Stimulated activated naive CD8-positive, alpha-beta T cell treated with anti-CD3 and anti-CD28 coated beads, Interleukin-15, amount 100 ng/mL, for 72 hours (primary cell): ENCODE data around the gene RAB40A.

Source experiments
- ATAC-seq: fragments of 150-1000 bp; cut with Tn5 transposase; 2 replicates; pipeline ENCODE4 v1.10.0; 2021; ENCODE audit warnings: mild to moderate bottlenecking, moderate library complexity
- DNase-seq, 2 donors: peaks; one replicate each; pipeline ENCODE4 v3.0.0; 2021 to 2022
- H3K27ac Mint-ChIP-seq, 2 donors: one replicate each; pipeline ENCODE4 v1.8.0; 2022; ENCODE audit warnings: mild to moderate bottlenecking in 2 of 2, mixed read lengths in 2 of 2, moderate library complexity in 2 of 2
- H3K27me3 Mint-ChIP-seq: one replicate; pipeline ENCODE4 v1.8.0; 2022; ENCODE audit warnings: mixed read lengths
- H3K4me1 Mint-ChIP-seq: one replicate; pipeline ENCODE4 v1.8.0; 2022; ENCODE audit warnings: mild to moderate bottlenecking, mixed read lengths
- H3K4me3 Mint-ChIP-seq, 2 donors: one replicate each; pipeline ENCODE4 v1.8.0; 2022; ENCODE audit warnings: mild to moderate bottlenecking in 2 of 2, mixed read lengths in 2 of 2, moderate library complexity in 1 of 2
- H3K9me3 Mint-ChIP-seq, 2 donors: one replicate each; pipeline ENCODE4 v1.8.0; 2022; ENCODE audit warnings: mixed read lengths in 2 of 2

The RAB40A gene

DNA sequence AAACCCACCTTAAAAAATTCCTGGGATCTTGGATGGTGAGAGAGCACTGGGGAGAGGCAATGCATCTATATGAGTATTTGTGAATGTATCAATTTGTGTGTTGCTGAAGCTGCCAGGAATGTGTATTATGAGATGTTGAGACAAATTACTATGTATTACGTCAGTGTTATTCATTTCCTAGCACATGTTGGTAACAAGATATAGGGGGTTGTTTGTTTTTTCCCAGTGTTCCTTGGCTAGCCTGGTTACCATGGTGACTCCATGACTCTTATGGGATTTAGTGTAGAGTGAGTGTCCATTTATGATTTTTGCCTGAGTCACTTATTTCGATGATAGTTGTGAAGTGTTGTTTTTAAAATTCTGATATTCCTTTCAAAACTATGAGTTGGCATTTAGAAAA, 65.6 kb downstream of the RAB40A start:
- no peak for DNase-seq

More for the DNA sequence above, 65.6 kb downstream of the RAB40A start:
- Mint-ChIP-seq H3K27ac (no peak overlapping the region), H3K27me3 (no peaks in the 10 kb centered on the region), H3K4me1 (no peaks in the 10 kb centered on the region), H3K4me3 (no peak overlapping the region), H3K9me3 (no peaks in the 10 kb centered on the region)
- ATAC-seq = no peak
